GM18526 (cell line): ENCODE data around the gene CSTB.

Source experiments
- POLR2A ChIP-seq: IDR thresholded peaks from 3 replicates; pipeline ENCODE4 v1.6.1; 2011; ENCODE audit not compliant: insufficient read length; ENCODE audit errors: extremely low read depth

Gene CSTB

GRCh38 chr21:43735236-43736091, 40.6 kb downstream of the CSTB start:
- no peak for TF ChIP-seq POLR2A

DNA sequence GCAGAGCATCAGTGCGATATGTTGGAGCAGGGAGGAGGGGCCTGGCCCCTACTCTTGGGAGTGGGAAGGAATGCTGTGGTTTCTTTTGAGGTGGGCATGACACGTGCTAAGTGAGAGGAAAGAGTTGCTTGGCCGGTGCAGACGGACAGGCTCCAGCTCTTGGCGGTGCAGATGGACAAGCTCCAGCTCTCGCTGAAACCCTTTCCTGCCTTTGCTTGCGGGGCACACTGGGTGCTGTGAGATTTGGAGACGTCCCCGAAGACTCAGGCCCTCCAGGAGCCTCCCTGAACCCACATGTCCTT, 41.2 kb downstream of the CSTB start:
- TF ChIP-seq POLR2A, result no peak

DNA sequence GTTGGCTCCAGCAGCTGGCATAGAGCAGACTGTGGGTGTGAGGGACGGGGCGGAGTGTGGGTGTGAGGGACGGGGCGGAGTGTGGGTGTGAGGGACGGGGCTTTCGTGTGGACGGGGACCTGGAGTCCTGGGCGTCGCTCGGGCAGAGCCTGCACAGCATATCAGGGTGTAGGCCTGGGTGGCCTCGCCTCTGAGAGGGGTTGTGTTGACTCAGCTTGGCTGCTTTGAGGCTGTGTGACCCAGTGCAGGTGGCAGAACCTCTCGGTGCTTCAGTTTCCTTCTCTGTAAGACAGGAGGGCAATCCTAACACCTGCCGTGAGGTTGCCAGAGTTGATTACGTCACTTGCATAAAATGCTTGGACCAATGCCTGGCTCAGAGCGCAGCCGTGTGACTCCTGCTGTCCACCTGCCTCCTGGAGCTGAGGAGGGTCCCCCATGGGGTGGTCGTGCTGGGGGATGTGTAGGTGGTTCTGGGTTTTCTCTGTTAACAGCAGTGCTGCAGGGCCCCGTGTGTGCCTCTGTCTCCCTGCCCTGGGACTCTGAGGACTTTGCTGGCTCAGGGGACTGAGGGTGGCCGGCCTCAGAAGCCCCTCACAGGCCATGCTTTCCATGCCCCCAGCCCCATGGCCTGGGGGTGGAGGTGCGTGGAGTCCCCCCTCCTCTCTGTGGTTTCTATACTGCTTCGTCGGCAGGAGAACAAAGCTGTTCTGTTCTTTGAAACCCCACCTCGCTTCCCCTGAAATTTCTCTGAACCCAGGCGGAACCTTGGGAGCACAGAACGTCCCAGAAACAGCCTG, 41.8 kb downstream of the CSTB start:
- TF ChIP-seq POLR2A, result no peak

- TF ChIP-seq POLR2A, result no peak
Observed at GRCh38 chr21:43733529-43734071, 42.5 kb downstream of the CSTB start.

DNA sequence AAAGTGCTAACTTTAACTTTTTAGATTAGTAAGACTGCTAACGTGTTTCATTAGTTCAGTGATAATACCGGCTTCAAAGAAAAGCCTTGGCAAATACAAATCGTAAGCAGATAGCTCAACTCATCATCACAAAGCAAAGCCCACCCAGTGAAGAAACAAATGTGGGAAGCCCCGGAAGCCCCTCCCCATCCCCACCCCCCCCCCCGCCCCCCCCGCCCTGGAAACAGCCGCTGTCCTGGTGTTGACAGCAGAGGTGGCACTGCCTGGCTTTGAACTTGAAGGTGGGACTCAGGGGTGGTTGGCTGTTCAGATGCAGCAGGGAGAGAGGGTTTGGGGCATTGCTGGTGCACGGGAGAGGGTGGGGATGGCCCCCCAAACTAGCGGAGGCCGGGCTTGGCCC, 43.0 kb downstream of the CSTB start:
- no peak for TF ChIP-seq POLR2A

GRCh38 chr21:43731891-43732711, 44.0 kb downstream of the CSTB start:
- TF ChIP-seq POLR2A, result no peak

DNA sequence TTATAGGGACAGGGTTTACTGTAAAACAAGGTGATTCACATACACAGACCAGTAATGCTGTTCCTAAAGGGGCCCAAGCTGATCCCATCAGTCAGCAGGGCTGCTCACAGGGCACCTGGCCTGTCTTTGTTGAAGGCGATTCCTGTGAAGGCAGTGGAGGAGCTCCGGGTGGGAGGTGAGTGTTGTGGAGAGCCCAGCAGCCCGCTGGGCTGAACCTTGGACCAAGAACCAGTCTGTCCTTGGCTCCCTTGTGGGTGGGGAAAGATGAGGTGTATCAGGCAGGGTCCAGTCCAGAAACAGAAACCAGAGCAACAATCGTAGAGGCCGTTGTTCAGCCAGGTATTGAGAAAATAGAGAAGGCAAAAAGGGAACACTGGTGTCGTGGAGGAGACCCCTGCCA, 44.6 kb downstream of the CSTB start:
- TF ChIP-seq POLR2A, result no peak

- TF ChIP-seq POLR2A, result peak; percentile 62
Observed at GRCh38 chr21:43728467-43729390, 47.4 kb downstream of the CSTB start.

GRCh38 chr21:43728154-43728466, 48.0 kb downstream of the CSTB start:
- TF ChIP-seq POLR2A, result no peak

GRCh38 chr21:43727519-43728153, 48.5 kb downstream of the CSTB start:
- no peak for TF ChIP-seq POLR2A

DNA sequence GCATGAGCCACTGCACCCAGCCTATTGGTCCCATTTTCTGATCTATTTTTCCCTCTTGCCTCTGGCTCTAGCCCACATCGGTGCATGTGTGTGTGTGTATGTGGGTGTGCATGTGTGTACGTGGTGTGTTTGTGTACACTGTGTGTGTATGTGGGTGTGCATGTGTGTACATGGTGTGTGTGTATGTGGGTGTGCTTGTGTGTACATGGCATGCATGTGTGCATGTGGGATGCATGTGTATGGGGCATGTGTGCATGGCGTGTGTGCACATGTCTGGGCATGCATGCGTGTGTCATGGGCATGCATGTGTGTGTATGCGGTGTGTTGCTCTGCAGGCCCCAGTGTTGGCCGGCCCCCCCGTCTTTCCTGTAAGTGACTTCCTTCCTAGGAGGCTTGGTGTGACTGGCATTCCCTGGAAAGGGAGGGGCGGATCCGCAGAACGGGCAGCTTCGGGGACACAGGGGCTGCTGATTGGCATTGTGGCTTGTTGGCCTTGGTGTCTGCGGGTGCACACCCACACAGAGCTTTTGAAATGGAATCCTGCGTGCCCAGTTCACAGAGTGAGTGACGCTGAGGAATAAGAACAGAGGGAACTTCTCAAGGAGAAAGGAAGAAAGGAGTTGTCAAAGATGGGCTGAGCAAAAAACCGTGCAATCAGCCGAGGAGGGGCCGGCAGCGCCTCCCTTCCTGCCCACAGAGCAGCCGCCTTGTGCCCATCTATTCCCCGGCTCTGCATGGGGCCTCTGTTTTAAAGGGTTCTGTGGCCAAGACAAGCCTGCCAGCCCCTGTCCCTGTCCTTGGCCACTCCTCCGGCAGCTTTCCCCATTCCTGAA, 49.2 kb downstream of the CSTB start:
- TF ChIP-seq POLR2A, result no peak
